Mesendoderm (in vitro differentiated cells): ENCODE results near the gene DOK6.

ENCODE experiments used
- DNase-seq: peaks from one replicate; pipeline ENCODE4 v3.0.0; 2013
- H2AK5ac ChIP-seq: 2 replicates; pipeline ENCODE4 v1.6.1; 2013; ENCODE audit warnings: low read length, inconsistent platforms
- H2BK120ac ChIP-seq: 2 replicates; pipeline ENCODE4 v1.6.1; 2013; ENCODE audit warnings: low read depth, mild to moderate bottlenecking, low read length, moderate library complexity, mixed read lengths
- H2BK15ac ChIP-seq: replicated peaks from 2 replicates; pipeline ENCODE4 v1.6.1; 2013; ENCODE audit warnings: low read depth, mild to moderate bottlenecking, moderate library complexity
- H2BK5ac ChIP-seq: 2 replicates; pipeline ENCODE4 v1.6.1; 2013; ENCODE audit warnings: low read length, inconsistent platforms
- H3K18ac ChIP-seq: 2 replicates; pipeline ENCODE4 v1.6.1; 2013; ENCODE audit warnings: mild to moderate bottlenecking, low read length, mixed read lengths
- H3K23ac ChIP-seq: one replicate; pipeline ENCODE4 v1.6.1; 2013; ENCODE audit warnings: low read length
- H3K27ac ChIP-seq: 2 replicates; pipeline ENCODE4 v1.5.1; 2013; ENCODE audit warnings: low read depth, mild to moderate bottlenecking, inconsistent platforms, low read length, moderate library complexity
- H3K27me3 ChIP-seq: 2 replicates; pipeline ENCODE4 v1.6.1; 2013; ENCODE audit warnings: low read length, control low read depth, mild to moderate bottlenecking, inconsistent platforms; ENCODE audit not compliant: insufficient read depth, poor library complexity
- H3K36me3 ChIP-seq: 2 replicates; pipeline ENCODE4 v1.6.1; 2013; ENCODE audit warnings: low read length, inconsistent platforms; ENCODE audit not compliant: control insufficient read depth, insufficient read depth
- H3K4ac ChIP-seq: one replicate; pipeline ENCODE4 v1.6.1; 2013; ENCODE audit warnings: low read depth, mild to moderate bottlenecking, low read length, moderate library complexity
- H3K4me1 ChIP-seq: 2 replicates; pipeline ENCODE4 v1.6.1; 2013; ENCODE audit warnings: low read depth, low read length, inconsistent platforms; ENCODE audit not compliant: control insufficient read depth
- H3K4me2 ChIP-seq: 2 replicates; pipeline ENCODE4 v1.6.1; 2013; ENCODE audit warnings: low read length
- H3K4me3 ChIP-seq: 2 replicates; pipeline ENCODE4 v1.5.1; 2013; ENCODE audit warnings: mild to moderate bottlenecking, low read length
- H3K56ac ChIP-seq: one replicate; pipeline ENCODE4 v1.6.1; 2013; ENCODE audit warnings: low read length
- H3K79me1 ChIP-seq: 2 replicates; pipeline ENCODE4 v1.6.1; 2013; ENCODE audit warnings: low read length, inconsistent platforms
- H3K79me2 ChIP-seq: 2 replicates; pipeline ENCODE4 v1.6.1; 2013; ENCODE audit warnings: mild to moderate bottlenecking, low read length; ENCODE audit not compliant: control insufficient read depth, insufficient read depth
- H3K9ac ChIP-seq: 2 replicates; pipeline ENCODE4 v1.6.1; 2013; ENCODE audit warnings: low read length, inconsistent platforms
- H4K5ac ChIP-seq: one replicate; pipeline ENCODE4 v1.6.1; 2013; ENCODE audit warnings: low read length
- H4K8ac ChIP-seq: one replicate; pipeline ENCODE4 v1.6.1; 2013; ENCODE audit warnings: low read depth, mild to moderate bottlenecking, control low read depth, low read length, moderate library complexity
- WGBS: extraction: QIAGEN DNeasy Blood & Tissue Kit; methylation state at CpG from one replicate; pipeline ENCODE4 v1.1.7; 2013; ENCODE audit warnings: low lambda C conversion rate, missing lambda C conversion rate; ENCODE audit not compliant: insufficient coverage; ENCODE audit errors: extremely low coverage; 5-methylcytosine and 5-hydroxymethylcytosine counted together

Gene DOK6

GRCh38 chr18:69763821-69764220 lies 363.1 kb downstream of the DOK6 start:
- Histone ChIP-seq H3K36me3 (no peaks in the 10 kb centered on the region), H3K4ac (no peak overlapping the region), H3K9ac (no peak overlapping the region), H3K79me2 (no peaks in the 10 kb centered on the region), H4K5ac (no peak overlapping the region), H3K18ac (no peak overlapping the region), H4K8ac (no peak overlapping the region), H3K23ac (no peak overlapping the region), H2BK15ac (no peak overlapping the region), H2AK5ac (no peak overlapping the region), H3K27ac (no peak overlapping the region), H3K4me2 (no peak overlapping the region), H3K4me3 (no peak overlapping the region), H3K56ac (no peak overlapping the region), H2BK120ac (no peak overlapping the region), H3K4me1 (no peaks in the 10 kb centered on the region), H3K79me1 (no peaks in the 10 kb centered on the region), H3K27me3 (no peaks in the 10 kb centered on the region), H2BK5ac (no peak overlapping the region)
- no peak for DNase-seq
- no CpG with 5 or more reads among the region's 5 CpGs for WGBS

GRCh38 chr18:69770238-69770637 lies 369.6 kb downstream of the DOK6 start:
- no CpG with 5 or more reads among the region's 4 CpGs for WGBS
- no peak overlapping the region for H3K27ac ChIP-seq
- no peak overlapping the region for H3K23ac ChIP-seq
- no peak overlapping the region for H3K4me3 ChIP-seq
- H2BK15ac ChIP-seq = no peak overlapping the region
- no peak overlapping the region for H2BK120ac ChIP-seq
- no peaks in the 10 kb centered on the region for H3K36me3 ChIP-seq
- no peak overlapping the region for H3K9ac ChIP-seq
- DNase-seq = no peak
- no peak overlapping the region for H3K18ac ChIP-seq
- no peak overlapping the region for H2BK5ac ChIP-seq
- no peak overlapping the region for H3K56ac ChIP-seq
- H3K27me3 ChIP-seq = no peaks in the 10 kb centered on the region
- H3K79me1 ChIP-seq = no peaks in the 10 kb centered on the region
- no peak overlapping the region for H3K4ac ChIP-seq
- no peak overlapping the region for H3K4me2 ChIP-seq
- H3K4me1 ChIP-seq = no peaks in the 10 kb centered on the region
- H4K8ac ChIP-seq = no peak overlapping the region
- no peaks in the 10 kb centered on the region for H3K79me2 ChIP-seq
- no peak overlapping the region for H2AK5ac ChIP-seq
- no peak overlapping the region for H4K5ac ChIP-seq

GRCh38 chr18:69774831-69775230 lies 374.1 kb downstream of the DOK6 start:
- H3K4me2 ChIP-seq = no peak overlapping the region
- no peak overlapping the region for H3K27ac ChIP-seq
- no peak overlapping the region for H3K56ac ChIP-seq
- H3K4me3 ChIP-seq = no peak overlapping the region
- H4K8ac ChIP-seq = no peak overlapping the region
- H3K79me2 ChIP-seq = no peaks in the 10 kb centered on the region
- no peaks in the 10 kb centered on the region for H3K4me1 ChIP-seq
- H3K9ac ChIP-seq = no peak overlapping the region
- no peak overlapping the region for H2BK5ac ChIP-seq
- no peak overlapping the region for H4K5ac ChIP-seq
- no peak overlapping the region for H3K4ac ChIP-seq
- H3K36me3 ChIP-seq = no peaks in the 10 kb centered on the region
- H3K27me3 ChIP-seq = no peaks in the 10 kb centered on the region
- H3K23ac ChIP-seq = no peak overlapping the region
- H2AK5ac ChIP-seq = no peak overlapping the region
- no peaks in the 10 kb centered on the region for H3K79me1 ChIP-seq
- H2BK15ac ChIP-seq = no peak overlapping the region
- H3K18ac ChIP-seq = no peak overlapping the region
- no peak for DNase-seq
- no peak overlapping the region for H2BK120ac ChIP-seq
- no CpG with 5 or more reads among the region's 3 CpGs for WGBS

GRCh38 chr18:69777248-69777647 lies 376.6 kb downstream of the DOK6 start:
- no peak overlapping the region for H4K8ac ChIP-seq
- no peaks in the 10 kb centered on the region for H3K79me2 ChIP-seq

GRCh38 chr18:69778680-69779079 lies 378.0 kb downstream of the DOK6 start:
- no peaks in the 10 kb centered on the region for H3K36me3 ChIP-seq
- H3K79me1 ChIP-seq = no peaks in the 10 kb centered on the region
- no CpG with 5 or more reads among the region's 1 CpG for WGBS
- H3K79me2 ChIP-seq = no peaks in the 10 kb centered on the region
- H3K56ac ChIP-seq = no peak overlapping the region
- no peaks in the 10 kb centered on the region for H3K4me1 ChIP-seq
- no peak overlapping the region for H3K18ac ChIP-seq
- H2BK120ac ChIP-seq = no peak overlapping the region
- H4K8ac ChIP-seq = no peak overlapping the region
- no peak overlapping the region for H3K4ac ChIP-seq
- H2BK5ac ChIP-seq = no peak overlapping the region
- H3K4me3 ChIP-seq = no peak overlapping the region
- no peaks in the 10 kb centered on the region for H3K27me3 ChIP-seq
- H4K5ac ChIP-seq = no peak overlapping the region
- H3K9ac ChIP-seq = no peak overlapping the region
- H2AK5ac ChIP-seq = no peak overlapping the region
- H3K27ac ChIP-seq = no peak overlapping the region
- H2BK15ac ChIP-seq = no peak overlapping the region
- H3K4me2 ChIP-seq = no peak overlapping the region
- DNase-seq = no peak
- H3K23ac ChIP-seq = no peak overlapping the region

More at GRCh38 chr18:69777248-69777647, 376.6 kb downstream of the DOK6 start:
- no peak overlapping the region for H3K4me2 ChIP-seq
- no peaks in the 10 kb centered on the region for H3K79me1 ChIP-seq
- no peak overlapping the region for H3K27ac ChIP-seq
- H2AK5ac ChIP-seq = no peak overlapping the region
- no peak overlapping the region for H3K4me3 ChIP-seq
- H3K23ac ChIP-seq = no peak overlapping the region
- no peak for DNase-seq
- H2BK120ac ChIP-seq = no peak overlapping the region
- H2BK15ac ChIP-seq = no peak overlapping the region
- no peak overlapping the region for H3K18ac ChIP-seq
- no peaks in the 10 kb centered on the region for H3K27me3 ChIP-seq
- H3K4ac ChIP-seq = no peak overlapping the region
- H2BK5ac ChIP-seq = no peak overlapping the region
- H3K36me3 ChIP-seq = no peaks in the 10 kb centered on the region
- H3K9ac ChIP-seq = no peak overlapping the region
- H3K4me1 ChIP-seq = no peaks in the 10 kb centered on the region
- no peak overlapping the region for H4K5ac ChIP-seq
- H3K56ac ChIP-seq = no peak overlapping the region

GRCh38 chr18:69780851-69781250 lies 380.2 kb downstream of the DOK6 start:
- no peaks in the 10 kb centered on the region for H3K79me2 ChIP-seq
- H2BK120ac ChIP-seq = no peak overlapping the region
- no peaks in the 10 kb centered on the region for H3K4me1 ChIP-seq
- no CpG with 5 or more reads among the region's 3 CpGs for WGBS
- H4K8ac ChIP-seq = no peak overlapping the region
- H3K23ac ChIP-seq = no peak overlapping the region
- H3K4ac ChIP-seq = no peak overlapping the region
- no peak overlapping the region for H3K9ac ChIP-seq
- H3K27me3 ChIP-seq = no peaks in the 10 kb centered on the region
- no peak overlapping the region for H4K5ac ChIP-seq
- no peak overlapping the region for H3K4me2 ChIP-seq
- no peak overlapping the region for H2BK5ac ChIP-seq
- no peak overlapping the region for H2BK15ac ChIP-seq
- H3K79me1 ChIP-seq = no peaks in the 10 kb centered on the region
- no peaks in the 10 kb centered on the region for H3K36me3 ChIP-seq
- no peak for DNase-seq
- H3K56ac ChIP-seq = no peak overlapping the region
- H3K27ac ChIP-seq = no peak overlapping the region
- no peak overlapping the region for H2AK5ac ChIP-seq
- H3K4me3 ChIP-seq = no peak overlapping the region
- H3K18ac ChIP-seq = no peak overlapping the region
